ENCODE measurements around the gene FBXW11.

- TF ChIP-seq FOSL1 (IDR thresholded peaks at IDR 0.05; ENCODE audit: low read depth) (no peak), CTCF (IDR thresholded peaks at IDR 0.05 in 2 of 3, conservative IDR thresholded peaks at IDR 0.05 in 1 of 3; ENCODE audit: borderline replicate concordance in 1 of 3, insufficient read depth in 1 of 3, low read depth in 2 of 3, low read length in 2 of 3) (no peak), SIN3A (IDR thresholded peaks at IDR 0.05; ENCODE audit: low read depth) (no peak), POLR2A (IDR thresholded peaks at IDR 0.05; ENCODE audit: borderline replicate concordance, extremely low read depth, insufficient read depth, insufficient read length) (no peak), MAX (IDR thresholded peaks at IDR 0.05) (no peak), RAD21 (IDR thresholded peaks at IDR 0.05; ENCODE audit: low read depth) (no peak)
Observed at GRCh38 chr5:171906066-171906570, 100.3 kb downstream of the FBXW11 start.
